CD4-positive, alpha-beta T cell treated with Interferon alpha-2 for 1 hour (primary cell): ENCODE data around the gene RAD51AP1.

Source experiments
- DNase-seq, 2 donors: peaks; one replicate each; pipeline ENCODE4 v3.0.0-alpha.2; 2020 to 2022

RAD51AP1 gene

DNA sequence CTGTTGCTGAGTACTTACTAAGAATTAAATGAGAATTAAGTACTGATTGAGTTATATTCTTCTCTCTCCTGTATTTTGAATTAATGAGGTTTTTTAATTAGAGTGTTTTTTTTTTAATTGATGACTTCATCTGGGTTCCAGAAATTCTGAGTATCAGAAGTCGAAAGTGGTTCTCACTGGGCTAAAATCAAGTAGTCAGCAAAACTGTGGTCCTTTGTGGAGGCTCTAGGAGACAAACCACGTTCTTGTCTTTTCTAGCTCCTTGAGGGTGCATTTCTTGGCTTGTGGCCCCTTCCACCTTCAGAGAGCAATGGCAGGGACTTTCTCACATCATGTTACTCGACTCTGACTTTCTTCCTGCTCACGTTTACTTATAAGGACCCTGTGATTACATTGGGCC is 15.3 kb downstream of the RAD51AP1 start:
- no peak for DNase-seq

GRCh38 chr12:4555804-4556203 is 17.1 kb downstream of the RAD51AP1 start:
- DNase-seq: no peak

- no peak for DNase-seq
Measured at GRCh38 chr12:4556735-4557530, 18.2 kb downstream of the RAD51AP1 start.

- DNase-seq: no peak
Measured at GRCh38 chr12:4557586-4557985, 18.9 kb downstream of the RAD51AP1 start.

DNA sequence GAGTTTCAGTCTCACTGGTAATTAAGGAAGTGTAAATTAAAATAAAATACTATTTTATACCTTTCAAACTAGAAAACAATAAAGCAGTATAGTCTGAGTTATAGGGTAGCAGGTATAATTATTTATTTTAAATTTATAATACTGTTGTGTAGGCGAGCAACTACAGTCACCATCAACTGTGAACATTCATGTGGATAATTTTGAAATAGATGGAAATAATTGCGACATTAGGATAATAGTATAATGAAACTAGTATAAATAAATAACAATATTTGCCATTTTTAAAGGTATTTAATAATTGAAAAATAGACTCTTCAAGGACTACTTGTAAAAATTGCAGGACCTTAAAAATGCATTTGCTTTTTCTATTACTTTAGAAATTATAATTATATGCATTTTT is 19.5 kb downstream of the RAD51AP1 start:
- DNase-seq: no peak

DNA sequence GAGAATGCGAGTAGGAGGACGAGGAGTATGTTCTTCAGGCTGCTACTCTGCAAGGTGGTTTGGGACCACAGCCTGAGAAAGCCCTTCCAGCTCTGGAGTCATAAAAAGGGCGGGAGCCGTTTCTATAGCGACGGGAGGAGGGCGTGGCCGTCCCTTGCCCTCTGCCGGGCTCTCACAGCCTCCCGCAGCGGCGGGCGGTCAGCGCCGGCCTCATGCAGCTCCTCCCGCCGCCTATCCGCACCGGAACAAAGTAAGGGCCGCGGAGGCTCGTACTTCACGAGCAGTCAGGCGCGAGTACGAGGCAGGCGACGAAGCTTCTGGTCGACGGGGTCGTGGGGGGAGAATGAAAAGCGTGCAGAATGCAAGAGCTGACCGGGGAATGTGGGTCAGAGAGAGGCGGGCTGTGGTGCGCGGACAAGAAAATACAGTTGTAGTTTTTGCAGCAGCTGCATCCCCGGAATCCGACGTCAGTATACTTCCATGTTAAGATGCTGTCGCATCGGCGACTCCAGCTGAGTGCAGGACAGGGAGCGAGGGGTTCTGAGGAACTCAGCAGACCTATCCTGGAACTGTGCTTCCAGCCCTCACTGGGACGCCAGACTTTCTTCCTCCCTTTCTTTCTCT is 23.5 kb downstream of the RAD51AP1 start, which contains the start of gene DYRK4:
Gene DYRK4, plus strand, starts transcription at position 175 of the 624 bp plus-strand sequence. Its CDS starts 38 bp downstream, at position 213.
- peak in 1 of 2 donors; percentile 31 for DNase-seq

DNA sequence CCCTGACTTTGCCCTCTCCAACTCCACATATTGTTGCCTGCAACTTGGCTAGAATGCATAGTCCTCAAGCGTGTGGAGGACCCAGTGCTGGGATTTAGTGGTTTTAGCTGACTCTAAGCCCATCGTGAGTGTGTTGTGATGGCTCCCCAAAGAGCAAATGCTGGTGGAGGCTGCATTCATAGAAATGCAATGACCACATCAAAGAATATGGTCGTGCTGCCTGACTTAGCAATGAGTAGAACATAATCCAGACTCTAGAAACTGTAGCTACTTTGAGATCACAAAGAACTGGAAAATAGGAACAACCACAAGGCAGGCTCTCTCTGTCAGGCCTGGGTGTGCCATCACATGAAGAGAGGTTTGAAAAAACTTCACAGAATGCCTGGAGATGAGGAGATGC is 24.6 kb downstream of the RAD51AP1 start:
- DNase-seq: no peak

DNA sequence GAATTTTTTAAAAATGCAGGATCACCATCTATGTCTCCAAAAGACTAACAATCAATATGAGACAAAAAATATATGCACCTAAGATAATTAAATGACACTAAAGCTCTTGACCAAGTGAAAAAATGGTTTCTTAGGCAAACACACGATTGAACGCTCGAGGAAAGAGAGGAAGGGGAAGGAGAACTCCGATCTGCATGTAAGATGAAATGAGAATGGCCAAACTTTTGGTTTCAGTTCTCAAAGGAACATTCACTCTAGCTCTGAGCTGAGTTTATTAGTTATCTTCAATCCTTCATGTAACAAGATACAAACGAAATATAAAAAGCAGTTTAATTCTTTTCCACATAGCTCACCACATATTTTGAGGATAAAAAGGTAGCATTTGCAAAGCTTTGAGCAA is 26.1 kb downstream of the RAD51AP1 start:
- no peak for DNase-seq

DNA sequence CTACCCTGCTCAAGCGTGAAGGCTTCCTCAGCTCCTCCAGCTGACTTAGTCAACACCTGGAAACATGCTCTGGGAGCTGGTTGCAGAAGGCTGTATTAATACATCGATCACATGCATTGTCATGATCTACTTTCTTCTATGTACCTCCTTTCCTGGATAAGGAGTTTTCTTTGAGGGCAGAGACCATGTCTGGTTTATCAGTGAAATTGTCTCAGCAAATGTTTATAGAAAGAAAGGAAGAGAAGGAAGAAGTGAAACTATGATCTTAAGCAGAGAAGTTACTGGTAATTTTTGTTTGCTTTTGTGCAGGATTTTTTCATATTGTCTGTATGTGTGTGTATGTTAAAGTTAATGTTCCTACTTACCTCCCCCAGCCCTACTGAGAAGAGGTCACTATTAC is 27.8 kb downstream of the RAD51AP1 start:
- DNase-seq: no peak

GRCh38 chr12:4567073-4567881 is 28.6 kb downstream of the RAD51AP1 start:
- no peak for DNase-seq

GRCh38 chr12:4569261-4569660 is 30.6 kb downstream of the RAD51AP1 start:
- no peak for DNase-seq

DNA sequence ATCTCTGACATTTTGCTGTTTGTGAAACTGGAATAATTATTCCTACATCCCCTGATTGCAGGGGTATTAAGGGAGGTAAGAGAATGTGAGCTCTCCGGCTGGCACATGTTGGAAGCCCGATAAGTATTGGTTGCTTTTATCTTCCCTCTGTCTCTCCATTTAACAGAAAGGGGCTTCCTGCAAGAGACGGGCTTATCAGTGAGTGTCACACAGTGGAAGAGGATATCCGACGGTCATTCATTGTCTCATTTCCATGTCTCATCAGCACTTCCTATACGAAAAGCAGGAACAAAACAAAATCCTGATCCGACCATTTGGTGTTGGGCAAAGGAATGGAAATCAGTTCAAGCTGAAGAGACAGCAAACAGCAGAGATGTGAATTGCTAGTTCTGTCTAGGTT is 34.0 kb downstream of the RAD51AP1 start:
- no peak for DNase-seq

GRCh38 chr12:4579305-4580102 is 40.8 kb downstream of the RAD51AP1 start:
- DNase-seq: peak; percentile 6 to 18

- DNase-seq: no peak
Measured at GRCh38 chr12:4580281-4580688, 41.6 kb downstream of the RAD51AP1 start.

GRCh38 chr12:4584281-4584680 is 45.6 kb downstream of the RAD51AP1 start:
- no peak for DNase-seq

DNA sequence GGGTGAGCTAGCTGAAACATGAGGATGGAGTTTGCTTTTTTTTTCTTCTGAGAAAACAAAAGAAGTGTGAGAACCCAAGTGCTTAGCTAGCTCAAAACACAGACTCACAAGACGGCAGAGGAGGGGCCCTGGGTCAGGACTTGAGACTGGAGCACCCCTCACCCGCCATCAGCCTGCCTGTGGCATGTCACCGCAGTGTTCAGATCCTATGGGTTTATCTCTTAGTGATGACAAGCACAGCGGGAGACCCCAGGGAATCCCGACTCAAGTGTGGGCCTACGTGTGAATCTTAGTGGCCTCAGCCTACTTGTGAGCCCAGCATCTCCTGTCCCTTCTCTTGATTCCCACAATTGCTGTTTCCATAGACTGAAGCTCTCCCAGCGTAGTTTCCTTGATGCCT is 46.2 kb downstream of the RAD51AP1 start:
- DNase-seq: no peak

DNA sequence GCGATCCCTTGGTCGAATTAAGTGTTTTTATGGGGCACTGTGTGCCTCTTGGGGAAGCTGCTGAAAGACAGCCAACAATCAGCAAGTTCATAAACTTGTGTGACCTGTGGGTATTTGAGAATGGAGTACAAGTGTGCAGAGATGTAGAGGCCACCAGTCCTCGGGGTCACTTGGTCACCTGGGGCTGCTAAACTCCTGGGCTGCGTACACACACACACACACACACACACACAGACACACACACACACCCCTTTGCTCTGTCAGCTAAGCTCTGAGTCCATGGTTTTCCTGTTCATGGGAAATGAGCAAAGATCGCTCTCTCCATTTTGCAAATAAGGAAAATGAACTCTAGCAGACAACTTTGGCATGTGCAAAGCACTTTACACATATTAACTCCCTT is 47.8 kb downstream of the RAD51AP1 start:
- DNase-seq: no peak

GRCh38 chr12:4587108-4587507 is 48.4 kb downstream of the RAD51AP1 start:
- DNase-seq: no peak

DNA sequence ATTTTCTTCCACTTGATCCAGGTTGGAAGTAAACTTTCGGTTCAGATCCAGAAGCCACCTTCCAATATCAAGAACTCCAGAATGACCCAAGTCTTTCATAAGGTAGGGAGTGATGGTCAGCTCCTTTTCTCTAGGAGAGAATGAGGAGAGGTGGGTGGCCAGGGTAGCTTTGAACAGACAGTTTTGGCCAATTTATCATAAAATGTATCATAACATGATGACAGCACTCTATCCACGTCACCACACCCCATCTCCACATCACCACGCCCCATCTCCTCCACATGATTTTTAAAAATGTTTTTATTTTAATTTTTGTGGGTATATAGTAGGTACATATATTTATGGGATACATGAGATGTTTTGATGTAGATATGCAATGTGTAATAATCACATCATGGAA is 50.2 kb downstream of the RAD51AP1 start:
- no peak for DNase-seq

DNA sequence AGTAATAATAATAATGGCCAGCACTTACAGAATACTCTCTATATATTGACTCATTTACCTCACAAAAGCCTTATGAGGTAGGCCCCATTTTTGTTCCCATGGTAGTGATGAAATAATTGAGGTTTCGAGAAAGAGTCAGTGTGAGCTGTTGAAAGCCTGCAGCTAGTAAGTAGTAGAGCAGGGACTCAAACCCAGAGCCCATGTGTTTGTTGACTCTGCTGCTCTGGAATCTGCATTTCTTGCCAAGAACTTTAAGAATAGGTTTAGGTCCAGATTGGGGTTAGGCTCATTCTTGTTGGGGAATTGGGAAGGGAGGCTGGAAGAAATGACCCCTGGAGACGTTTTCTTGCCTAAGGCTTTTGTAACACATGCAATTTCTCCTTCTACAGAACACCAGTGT is 51.3 kb downstream of the RAD51AP1 start:
- no peak for DNase-seq

- DNase-seq: no peak
Measured at GRCh38 chr12:4591180-4591687, 52.5 kb downstream of the RAD51AP1 start.

- DNase-seq: no peak
Measured at GRCh38 chr12:4595881-4596280, 57.2 kb downstream of the RAD51AP1 start.

GRCh38 chr12:4603421-4603820 is 64.7 kb downstream of the RAD51AP1 start:
- DNase-seq: no peak
